Measurements from ENCODE around the gene ZNF586.

GRCh38 chr19:57813919-57814504 is 44.5 kb downstream of the ZNF586 start:
- TF ChIP-seq CTCF (IDR thresholded peaks at IDR 0.05) (no peak), EP300 (IDR thresholded peaks at IDR 0.05) (no peak), POLR2AphosphoS5 (IDR thresholded peaks at IDR 0.05) (no peak)
